Neural cell (in vitro differentiated cells): ENCODE data around the gene ANAPC10. TPM values are rescaled to one million over a fixed set of nuclear protein-coding genes. Genes with fewer than 3 reads are reported as not detected.

Experiments
- H2AFZ ChIP-seq: fragments of 200-600, 300-800 bp; sonication (generic), shearing (Covaris generic); 2 replicates; pipeline ENCODE4 v1.6.0; 2014; ENCODE audit warnings: low read depth, mild to moderate bottlenecking, antibody characterized with exemption, low read length, moderate library complexity
- H3F3A ChIP-seq: fragments of 200-600 bp; shearing (Covaris generic); 2 replicates; pipeline ENCODE4 v1.6.1; 2016; ENCODE audit warnings: mild to moderate bottlenecking, moderate library complexity, mixed read lengths, antibody characterized with exemption, low read length; ENCODE audit not compliant: insufficient read depth, poor library complexity, severe bottlenecking
- H3K27ac ChIP-seq: fragments of 200-600, 300-800 bp; sonication (generic), shearing (Covaris generic); 2 replicates; pipeline ENCODE4 v1.5.1; 2014; ENCODE audit warnings: mild to moderate bottlenecking, low read length, moderate library complexity
- H3K27me3 ChIP-seq: fragments of 300-800, 200-600 bp; sonication (generic), shearing (Covaris generic); 2 replicates; pipeline ENCODE4 v1.6.0; 2014; ENCODE audit warnings: mild to moderate bottlenecking, low read depth, low read length, moderate library complexity; ENCODE audit not compliant: insufficient read depth
- H3K36me3 ChIP-seq: fragments of 300-800, 200-600 bp; sonication (generic), shearing (Covaris generic); 2 replicates; pipeline ENCODE4 v1.5.1; 2014; ENCODE audit warnings: mild to moderate bottlenecking, antibody characterized with exemption, low read length, moderate library complexity; ENCODE audit not compliant: insufficient read depth
- H3K4me2 ChIP-seq: fragments of 300-800, 200-600 bp; sonication (generic), shearing (Covaris generic); 2 replicates; pipeline ENCODE4 v1.6.0; 2014; ENCODE audit warnings: mild to moderate bottlenecking, low read length
- H3K4me3 ChIP-seq: fragments of 300-800, 200-600 bp; sonication (generic), shearing (Covaris generic); 2 replicates; pipeline ENCODE4 v1.5.1; 2014; ENCODE audit warnings: mild to moderate bottlenecking, low read length, moderate library complexity
- H3K79me2 ChIP-seq: fragments of 200-600 bp; shearing (Covaris generic); replicated peaks from 2 replicates; pipeline ENCODE4 v1.6.0; 2014; ENCODE audit warnings: mild to moderate bottlenecking, low read length, moderate library complexity; ENCODE audit not compliant: insufficient read depth
- H3K9ac ChIP-seq: fragments of 300-800, 200-600 bp; sonication (generic), shearing (Covaris generic); 2 replicates; pipeline ENCODE4 v1.6.1; 2016; ENCODE audit warnings: mild to moderate bottlenecking, low read length, mixed read lengths
- H3K9me2 ChIP-seq: fragments of 200-600 bp; shearing (Covaris generic); 2 replicates; pipeline ENCODE4 v1.6.1; 2016; ENCODE audit warnings: mild to moderate bottlenecking, low read length, mixed read lengths; ENCODE audit not compliant: insufficient read depth
- H3K9me3 ChIP-seq: fragments of 200-600, 300-800 bp; sonication (generic), shearing (Covaris generic); 2 replicates; pipeline ENCODE4 v1.6.1; 2016; ENCODE audit warnings: mild to moderate bottlenecking, mixed run types, low read length, moderate library complexity, mixed read lengths
- H4K20me1 ChIP-seq: fragments of 200-600 bp; shearing (Covaris generic); 2 replicates; pipeline ENCODE4 v1.6.1; 2016; ENCODE audit warnings: mild to moderate bottlenecking, mixed run types; ENCODE audit not compliant: insufficient read depth
- EP300 ChIP-seq: fragments of 450-650 bp; conservative IDR thresholded peaks from 2 replicates; pipeline ENCODE4 v1.6.1; 2014; ENCODE audit warnings: antibody characterized with exemption, mild to moderate bottlenecking, moderate library complexity; ENCODE audit not compliant: poor library complexity, severe bottlenecking
- EZH2 ChIP-seq: fragments of 200-600, 300-800 bp; shearing (Covaris generic), sonication (generic); IDR thresholded peaks from 2 replicates; pipeline ENCODE4 v1.6.1; 2014; ENCODE audit warnings: antibody characterized with exemption, low read length, borderline replicate concordance, mild to moderate bottlenecking; ENCODE audit not compliant: insufficient read depth, poor library complexity, severe bottlenecking
- MXI1 ChIP-seq: fragments of 450-650 bp; conservative IDR thresholded peaks from 2 replicates; pipeline ENCODE4 v1.6.1; 2014; ENCODE audit warnings: antibody characterized with exemption, mild to moderate bottlenecking; ENCODE audit not compliant: poor library complexity, severe bottlenecking
- POLR2AphosphoS5 ChIP-seq: IDR thresholded peaks from 2 replicates; pipeline ENCODE4 v1.6.1; 2012
- RAD21 ChIP-seq: fragments of 450-650 bp; conservative IDR thresholded peaks from 2 replicates; pipeline ENCODE4 v1.6.1; 2014; ENCODE audit warnings: antibody characterized with exemption, mild to moderate bottlenecking, moderate library complexity
- SMC3 ChIP-seq: fragments of 450-650 bp; conservative IDR thresholded peaks from 2 replicates; pipeline ENCODE4 v1.6.1; 2014; ENCODE audit warnings: antibody characterized with exemption, mild to moderate bottlenecking, moderate library complexity; ENCODE audit not compliant: poor library complexity
- TAF1 ChIP-seq: IDR thresholded peaks from 2 replicates; pipeline ENCODE4 v1.6.1; 2012; ENCODE audit warnings: low read depth
- polyA plus RNA-seq: library from polyadenylated mRNA; depleted of rRNA; stranded (reverse); fragments of >200 nt; gene quantifications from 2 replicates; pipeline ENCODE4 v1.2.3, GENCODE V29; 2014
- TF ChIP-seq, protein P1 (sequence below): fragments of 450-650 bp; IDR thresholded peaks from 2 replicates; pipeline ENCODE4 v1.5.1; 2014; ENCODE audit warnings: antibody characterized with exemption, mild to moderate bottlenecking, moderate library complexity; ENCODE audit not compliant: poor library complexity, severe bottlenecking
- TF ChIP-seq, protein P2 (sequence below): IDR thresholded peaks from 2 replicates; pipeline ENCODE4 v1.6.1; 2012; ENCODE audit warnings: borderline replicate concordance

The ANAPC10 gene
- polyA plus RNA-seq, 1 donor from 2014 or later: 37.7 TPM

DNA sequence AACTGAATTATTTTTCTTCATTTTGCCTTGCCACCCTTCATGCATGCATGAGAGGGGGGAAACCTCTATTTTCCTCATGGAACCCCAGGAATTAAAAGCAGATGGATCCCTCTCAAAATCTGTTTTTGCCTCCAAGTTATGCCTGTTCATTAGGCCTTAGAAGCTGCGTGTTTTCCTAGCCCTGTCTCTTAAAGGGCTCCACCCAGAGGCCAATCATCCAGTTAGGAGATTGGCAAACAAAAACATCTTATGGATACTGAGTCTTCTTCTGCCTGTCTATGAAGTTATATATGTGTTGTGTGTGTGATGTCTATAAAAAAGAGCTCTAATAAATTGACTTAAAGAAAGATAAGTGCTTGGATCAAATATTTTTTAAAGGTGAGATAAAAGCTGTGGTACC is 142.9 kb downstream of the ANAPC10 start:
- no peak for TF ChIP-seq MXI1
- no peak for TF ChIP-seq EP300
- TF ChIP-seq EZH2: no peak
- TF ChIP-seq, protein P1, sequence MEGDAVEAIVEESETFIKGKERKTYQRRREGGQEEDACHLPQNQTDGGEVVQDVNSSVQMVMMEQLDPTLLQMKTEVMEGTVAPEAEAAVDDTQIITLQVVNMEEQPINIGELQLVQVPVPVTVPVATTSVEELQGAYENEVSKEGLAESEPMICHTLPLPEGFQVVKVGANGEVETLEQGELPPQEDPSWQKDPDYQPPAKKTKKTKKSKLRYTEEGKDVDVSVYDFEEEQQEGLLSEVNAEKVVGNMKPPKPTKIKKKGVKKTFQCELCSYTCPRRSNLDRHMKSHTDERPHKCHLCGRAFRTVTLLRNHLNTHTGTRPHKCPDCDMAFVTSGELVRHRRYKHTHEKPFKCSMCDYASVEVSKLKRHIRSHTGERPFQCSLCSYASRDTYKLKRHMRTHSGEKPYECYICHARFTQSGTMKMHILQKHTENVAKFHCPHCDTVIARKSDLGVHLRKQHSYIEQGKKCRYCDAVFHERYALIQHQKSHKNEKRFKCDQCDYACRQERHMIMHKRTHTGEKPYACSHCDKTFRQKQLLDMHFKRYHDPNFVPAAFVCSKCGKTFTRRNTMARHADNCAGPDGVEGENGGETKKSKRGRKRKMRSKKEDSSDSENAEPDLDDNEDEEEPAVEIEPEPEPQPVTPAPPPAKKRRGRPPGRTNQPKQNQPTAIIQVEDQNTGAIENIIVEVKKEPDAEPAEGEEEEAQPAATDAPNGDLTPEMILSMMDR: no peak
- TF ChIP-seq, protein P2, sequence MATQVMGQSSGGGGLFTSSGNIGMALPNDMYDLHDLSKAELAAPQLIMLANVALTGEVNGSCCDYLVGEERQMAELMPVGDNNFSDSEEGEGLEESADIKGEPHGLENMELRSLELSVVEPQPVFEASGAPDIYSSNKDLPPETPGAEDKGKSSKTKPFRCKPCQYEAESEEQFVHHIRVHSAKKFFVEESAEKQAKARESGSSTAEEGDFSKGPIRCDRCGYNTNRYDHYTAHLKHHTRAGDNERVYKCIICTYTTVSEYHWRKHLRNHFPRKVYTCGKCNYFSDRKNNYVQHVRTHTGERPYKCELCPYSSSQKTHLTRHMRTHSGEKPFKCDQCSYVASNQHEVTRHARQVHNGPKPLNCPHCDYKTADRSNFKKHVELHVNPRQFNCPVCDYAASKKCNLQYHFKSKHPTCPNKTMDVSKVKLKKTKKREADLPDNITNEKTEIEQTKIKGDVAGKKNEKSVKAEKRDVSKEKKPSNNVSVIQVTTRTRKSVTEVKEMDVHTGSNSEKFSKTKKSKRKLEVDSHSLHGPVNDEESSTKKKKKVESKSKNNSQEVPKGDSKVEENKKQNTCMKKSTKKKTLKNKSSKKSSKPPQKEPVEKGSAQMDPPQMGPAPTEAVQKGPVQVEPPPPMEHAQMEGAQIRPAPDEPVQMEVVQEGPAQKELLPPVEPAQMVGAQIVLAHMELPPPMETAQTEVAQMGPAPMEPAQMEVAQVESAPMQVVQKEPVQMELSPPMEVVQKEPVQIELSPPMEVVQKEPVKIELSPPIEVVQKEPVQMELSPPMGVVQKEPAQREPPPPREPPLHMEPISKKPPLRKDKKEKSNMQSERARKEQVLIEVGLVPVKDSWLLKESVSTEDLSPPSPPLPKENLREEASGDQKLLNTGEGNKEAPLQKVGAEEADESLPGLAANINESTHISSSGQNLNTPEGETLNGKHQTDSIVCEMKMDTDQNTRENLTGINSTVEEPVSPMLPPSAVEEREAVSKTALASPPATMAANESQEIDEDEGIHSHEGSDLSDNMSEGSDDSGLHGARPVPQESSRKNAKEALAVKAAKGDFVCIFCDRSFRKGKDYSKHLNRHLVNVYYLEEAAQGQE: no peak
- no peak for TF ChIP-seq TAF1
- TF ChIP-seq SMC3: no peak
- no peak for TF ChIP-seq POLR2AphosphoS5
- no peak for TF ChIP-seq RAD21
- H3K4me2 ChIP-seq: no peak overlapping the region
- no peaks in the 10 kb centered on the region for H3F3A ChIP-seq
- no peaks in the 10 kb centered on the region for H3K79me2 ChIP-seq
- no peak overlapping the region for H3K4me3 ChIP-seq
- H3K9me3 ChIP-seq: no peaks in the 10 kb centered on the region
- H3K9me2 ChIP-seq: no peaks in the 10 kb centered on the region
- H3K36me3 ChIP-seq: no peaks in the 10 kb centered on the region
- no peak overlapping the region for H2AFZ ChIP-seq
- no peak overlapping the region for H3K27ac ChIP-seq
- H4K20me1 ChIP-seq: no peaks in the 10 kb centered on the region
- H3K9ac ChIP-seq: no peak overlapping the region
- H3K27me3 ChIP-seq: no peaks in the 10 kb centered on the region

DNA sequence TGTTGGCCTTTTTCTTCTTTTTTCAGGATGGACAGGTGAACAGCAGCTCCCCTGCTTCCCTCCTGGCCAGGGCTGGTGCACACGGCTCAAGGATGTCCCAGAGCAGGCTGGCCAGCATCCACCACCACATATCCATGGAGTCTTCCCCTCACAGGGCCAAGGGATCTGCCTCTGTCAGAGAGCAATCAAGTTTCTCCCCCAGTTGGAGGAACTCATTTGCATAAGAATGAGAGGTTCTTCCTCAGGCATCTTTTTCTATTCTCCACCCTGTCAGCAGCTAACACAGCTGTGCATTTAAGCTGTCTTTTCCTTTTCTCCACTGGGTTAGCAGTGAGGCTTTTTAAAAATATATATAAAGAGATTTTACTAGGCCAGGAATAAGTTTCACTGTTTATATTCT is 143.8 kb downstream of the ANAPC10 start:
- TF ChIP-seq EP300 (no peak), SMC3 (no peak), RAD21 (no peak), EZH2 (no peak), MXI1 (no peak), TAF1 (no peak), POLR2AphosphoS5 (no peak)
- TF ChIP-seq, protein P1: no peak
- TF ChIP-seq, protein P2: no peak
- Histone ChIP-seq H3K9ac (no peak overlapping the region), H3K36me3 (no peaks in the 10 kb centered on the region), H3K27ac (no peak overlapping the region), H2AFZ (no peak overlapping the region), H3K9me3 (no peaks in the 10 kb centered on the region), H3K4me2 (no peak overlapping the region), H3F3A (no peaks in the 10 kb centered on the region), H3K79me2 (no peaks in the 10 kb centered on the region), H3K9me2 (no peaks in the 10 kb centered on the region), H3K4me3 (no peak overlapping the region), H3K27me3 (no peaks in the 10 kb centered on the region), H4K20me1 (no peaks in the 10 kb centered on the region)
